Peyer's patch (tissue), 4 donors: ENCODE data around the gene HLA-DRA.

Source experiments
- CTCF ChIP-seq, 6 experiments: fragments of 450-650 bp in 4 of 6; fragments of 200-600 bp in 2 of 6; sonication (generic) in 1 of 6; IDR thresholded peaks; one replicate each; pipeline ENCODE4 v1.5.1; 2017 to 2019; ENCODE audit warnings: antibody characterized with exemption in 6 of 6, mild to moderate bottlenecking in 3 of 6, moderate library complexity in 1 of 6
- POLR2A ChIP-seq, 2 donors: fragments of 450-650 bp; IDR thresholded peaks; one replicate each; pipeline ENCODE4 v1.5.1; 2017; ENCODE audit warnings: antibody characterized with exemption in 2 of 2, mild to moderate bottlenecking in 2 of 2, moderate library complexity in 2 of 2

- no peak for TF ChIP-seq CTCF (IDR thresholded peaks at IDR 0.05)
- TF ChIP-seq POLR2A (IDR thresholded peaks at IDR 0.05), result no peak
Measured at GRCh38 chr6:32439139-32439538, 548 bp upstream of the HLA-DRA start.
